ENCODE data around the gene P3H2.

DNA sequence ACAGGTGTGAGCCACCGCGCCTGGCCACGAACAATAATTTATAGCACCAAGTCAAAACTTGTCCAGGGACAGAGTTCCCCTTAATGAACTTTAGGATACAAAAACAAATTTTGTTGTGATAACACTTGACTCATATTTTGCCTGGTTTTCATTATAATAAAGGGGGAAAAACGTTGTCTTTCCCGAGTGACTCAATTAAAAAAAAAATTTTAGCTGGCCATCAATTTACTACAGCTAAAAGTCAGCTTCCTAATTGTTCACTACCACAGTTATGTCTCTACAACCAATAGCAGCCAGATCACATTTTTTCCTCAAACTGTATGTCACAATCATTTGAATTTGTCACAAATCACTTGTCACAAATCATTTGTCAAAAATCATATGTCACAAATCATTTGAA is 116.0 kb downstream of the P3H2 start:
- TF ChIP-seq, protein P1, sequence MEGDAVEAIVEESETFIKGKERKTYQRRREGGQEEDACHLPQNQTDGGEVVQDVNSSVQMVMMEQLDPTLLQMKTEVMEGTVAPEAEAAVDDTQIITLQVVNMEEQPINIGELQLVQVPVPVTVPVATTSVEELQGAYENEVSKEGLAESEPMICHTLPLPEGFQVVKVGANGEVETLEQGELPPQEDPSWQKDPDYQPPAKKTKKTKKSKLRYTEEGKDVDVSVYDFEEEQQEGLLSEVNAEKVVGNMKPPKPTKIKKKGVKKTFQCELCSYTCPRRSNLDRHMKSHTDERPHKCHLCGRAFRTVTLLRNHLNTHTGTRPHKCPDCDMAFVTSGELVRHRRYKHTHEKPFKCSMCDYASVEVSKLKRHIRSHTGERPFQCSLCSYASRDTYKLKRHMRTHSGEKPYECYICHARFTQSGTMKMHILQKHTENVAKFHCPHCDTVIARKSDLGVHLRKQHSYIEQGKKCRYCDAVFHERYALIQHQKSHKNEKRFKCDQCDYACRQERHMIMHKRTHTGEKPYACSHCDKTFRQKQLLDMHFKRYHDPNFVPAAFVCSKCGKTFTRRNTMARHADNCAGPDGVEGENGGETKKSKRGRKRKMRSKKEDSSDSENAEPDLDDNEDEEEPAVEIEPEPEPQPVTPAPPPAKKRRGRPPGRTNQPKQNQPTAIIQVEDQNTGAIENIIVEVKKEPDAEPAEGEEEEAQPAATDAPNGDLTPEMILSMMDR (conservative IDR thresholded peaks at IDR 0.05): no peak
- no peak for TF ChIP-seq EZH2 (IDR thresholded peaks at IDR 0.05; ENCODE audit: low read depth)
